Esophagus muscularis mucosa (tissue), 4 donors: ENCODE data around the gene RPUSD1. TPM values are rescaled to one million over a fixed set of nuclear protein-coding genes. Genes with fewer than 3 reads are reported as not detected.

Experiments
- DNase-seq: peaks from one replicate; pipeline ENCODE4 v3.0.0-alpha.2; 2017; ENCODE audit errors: extremely low spot score
- H3K27ac ChIP-seq, 4 donors: fragments of 200-600 bp; sonication (generic); replicated peaks in 1 of 4; 1 replicate in 3 of 4; 2 replicates in 1 of 4; pipeline ENCODE4 v1.5.1; 2016 to 2019; ENCODE audit warnings: mild to moderate bottlenecking in 1 of 4
- H3K27me3 ChIP-seq, 4 donors: fragments of 200-600 bp; sonication (generic); one replicate each; pipeline versions ENCODE4 v1.5.1 to v1.6.0; 2016 to 2019
- H3K36me3 ChIP-seq, 4 donors: fragments of 200-600 bp; sonication (generic); one replicate each; pipeline ENCODE4 v1.5.1; 2016 to 2019
- H3K4me1 ChIP-seq, 4 donors: fragments of 200-600 bp; sonication (generic); one replicate each; pipeline ENCODE4 v1.5.1; 2016 to 2019
- H3K4me3 ChIP-seq, 4 donors: fragments of 200-600 bp; sonication (generic); 1 replicate in 2 of 4; 2 replicates in 2 of 4; pipeline ENCODE4 v1.5.1; 2016 to 2019; ENCODE audit warnings: mild to moderate bottlenecking in 4 of 4, moderate library complexity in 1 of 4
- H3K9me3 ChIP-seq, 4 donors: fragments of 200-600 bp; sonication (generic); 1 replicate in 3 of 4; 2 replicates in 1 of 4; pipeline ENCODE4 v1.5.1; 2016 to 2019
- EP300 ChIP-seq: sonication (generic); formaldehyde crosslinking; IDR thresholded peaks from one replicate; pipeline ENCODE4 v1.6.1; 2017; ENCODE audit warnings: antibody characterized with exemption
- POLR2A ChIP-seq: fragments of 450-650 bp; IDR thresholded peaks from one replicate; pipeline ENCODE4 v1.6.1; 2017; ENCODE audit warnings: antibody characterized with exemption, moderate library complexity, mild to moderate bottlenecking, low read depth
- POLR2AphosphoS5 ChIP-seq, 2 donors: sonication (generic); formaldehyde crosslinking; IDR thresholded peaks; one replicate each; pipeline ENCODE4 v1.6.1; 2017; ENCODE audit warnings: antibody characterized with exemption in 2 of 2
- WGBS: methylation state at CpG from one replicate; pipeline ENCODE4 v1.1.5; 2018; 5-methylcytosine and 5-hydroxymethylcytosine counted together
- intact Hi-C: fragments of 100-400 bp; cut with DNase I; formaldehyde crosslinking; loops from one replicate; pipeline ENCODE4 v1.15.1; 2023
- total RNA-seq, 4 donors: library from RNA; depleted of rRNA; stranded (reverse); fragments of >200 nt; gene quantifications; one replicate each; pipeline versions ENCODE4 v1.1.0 to v1.2.1, GENCODE V29; 2016
- TF ChIP-seq, protein P1 (sequence below), 3 experiments: fragments of 200-600 bp in 2 of 3; fragments of 450-650 bp in 1 of 3; sonication (generic) in 2 of 3; IDR thresholded peaks; one replicate each; pipeline ENCODE4 v1.5.1; 2017 to 2019; ENCODE audit warnings: antibody characterized with exemption in 3 of 3, mild to moderate bottlenecking in 2 of 3, moderate library complexity in 1 of 3

Gene RPUSD1
- total RNA-seq, 4 donors from 2014 or later = 10.4 to 29.1 (median 20.4) TPM

DNA sequence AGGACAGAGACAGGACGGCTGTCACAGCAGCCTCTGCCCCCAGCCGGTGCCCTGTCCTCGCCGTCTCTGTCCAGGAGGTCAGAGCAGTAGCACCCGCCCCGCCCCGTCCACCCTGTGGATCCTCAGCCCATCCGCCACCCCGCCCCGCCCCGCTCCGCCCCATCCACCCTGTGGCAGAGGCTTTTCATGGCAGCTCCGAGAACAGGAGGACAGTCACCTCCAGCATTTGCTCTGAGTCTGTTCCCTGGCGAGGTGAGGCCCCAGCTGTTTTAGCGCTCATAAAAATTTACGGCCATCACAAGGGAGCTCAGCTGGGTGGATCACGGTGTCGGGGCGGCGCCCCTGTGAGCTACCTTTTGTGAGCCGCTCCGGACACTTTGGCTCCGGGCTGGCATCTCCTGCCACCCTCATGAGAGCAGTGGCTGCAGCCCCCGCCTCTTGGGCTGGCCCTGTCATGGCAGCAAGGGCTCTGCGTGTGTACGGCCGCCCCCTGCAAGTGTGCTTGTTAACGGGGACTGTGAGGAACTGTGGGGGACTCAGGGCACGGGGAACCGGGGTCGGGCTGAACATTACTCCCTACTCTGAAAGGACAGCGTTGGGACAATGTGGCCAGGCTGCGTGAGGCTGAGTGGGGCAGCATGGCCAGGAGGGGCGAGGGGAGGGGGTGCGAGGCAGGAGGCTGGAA is 44.6 kb upstream of the RPUSD1 start:
- TF ChIP-seq POLR2AphosphoS5 (IDR thresholded peaks at IDR 0.05) = no peak
- TF ChIP-seq, protein P1, sequence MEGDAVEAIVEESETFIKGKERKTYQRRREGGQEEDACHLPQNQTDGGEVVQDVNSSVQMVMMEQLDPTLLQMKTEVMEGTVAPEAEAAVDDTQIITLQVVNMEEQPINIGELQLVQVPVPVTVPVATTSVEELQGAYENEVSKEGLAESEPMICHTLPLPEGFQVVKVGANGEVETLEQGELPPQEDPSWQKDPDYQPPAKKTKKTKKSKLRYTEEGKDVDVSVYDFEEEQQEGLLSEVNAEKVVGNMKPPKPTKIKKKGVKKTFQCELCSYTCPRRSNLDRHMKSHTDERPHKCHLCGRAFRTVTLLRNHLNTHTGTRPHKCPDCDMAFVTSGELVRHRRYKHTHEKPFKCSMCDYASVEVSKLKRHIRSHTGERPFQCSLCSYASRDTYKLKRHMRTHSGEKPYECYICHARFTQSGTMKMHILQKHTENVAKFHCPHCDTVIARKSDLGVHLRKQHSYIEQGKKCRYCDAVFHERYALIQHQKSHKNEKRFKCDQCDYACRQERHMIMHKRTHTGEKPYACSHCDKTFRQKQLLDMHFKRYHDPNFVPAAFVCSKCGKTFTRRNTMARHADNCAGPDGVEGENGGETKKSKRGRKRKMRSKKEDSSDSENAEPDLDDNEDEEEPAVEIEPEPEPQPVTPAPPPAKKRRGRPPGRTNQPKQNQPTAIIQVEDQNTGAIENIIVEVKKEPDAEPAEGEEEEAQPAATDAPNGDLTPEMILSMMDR (IDR thresholded peaks at IDR 0.05) = no peak
- no peak for TF ChIP-seq POLR2A
- no peak for TF ChIP-seq EP300
- Histone ChIP-seq H3K27me3 (peaks cover 0 to 74% (median 0%) of the 10 kb centered on the region in 4 donors), H3K36me3 (no peaks in the 10 kb centered on the region), H3K27ac (no peak overlapping the region), H3K9me3 (peaks cover 0 to 40% (median 32%) of the 10 kb centered on the region in 4 donors), H3K4me1 (no peaks in the 10 kb centered on the region), H3K4me3 (no peak overlapping the region)
- intact Hi-C loops = no loop called here
- no peak for DNase-seq
- WGBS = 86% methylated on average over 15 of the region's 35 CpGs

- no peak for DNase-seq
- 68% methylated on average over 15 of the region's 27 CpGs for WGBS
- no peak overlapping the region for H3K4me3 ChIP-seq
- H3K27ac ChIP-seq = no peak overlapping the region
- peaks cover 0 to 34% (median 28%) of the 10 kb centered on the region in 4 donors for H3K9me3 ChIP-seq
- intact Hi-C loops = no loop called here
- TF ChIP-seq EP300 = no peak
- TF ChIP-seq, protein P1 (IDR thresholded peaks at IDR 0.05) = no peak
- no peak for TF ChIP-seq POLR2A
- TF ChIP-seq POLR2AphosphoS5 (IDR thresholded peaks at IDR 0.05) = no peak
- H3K36me3 ChIP-seq = no peaks in the 10 kb centered on the region
- H3K4me1 ChIP-seq = no peaks in the 10 kb centered on the region
- peaks cover 0 to 74% (median 0%) of the 10 kb centered on the region in 4 donors for H3K27me3 ChIP-seq
Measured at GRCh38 chr16:831571-832413, 43.6 kb upstream of the RPUSD1 start.

DNA sequence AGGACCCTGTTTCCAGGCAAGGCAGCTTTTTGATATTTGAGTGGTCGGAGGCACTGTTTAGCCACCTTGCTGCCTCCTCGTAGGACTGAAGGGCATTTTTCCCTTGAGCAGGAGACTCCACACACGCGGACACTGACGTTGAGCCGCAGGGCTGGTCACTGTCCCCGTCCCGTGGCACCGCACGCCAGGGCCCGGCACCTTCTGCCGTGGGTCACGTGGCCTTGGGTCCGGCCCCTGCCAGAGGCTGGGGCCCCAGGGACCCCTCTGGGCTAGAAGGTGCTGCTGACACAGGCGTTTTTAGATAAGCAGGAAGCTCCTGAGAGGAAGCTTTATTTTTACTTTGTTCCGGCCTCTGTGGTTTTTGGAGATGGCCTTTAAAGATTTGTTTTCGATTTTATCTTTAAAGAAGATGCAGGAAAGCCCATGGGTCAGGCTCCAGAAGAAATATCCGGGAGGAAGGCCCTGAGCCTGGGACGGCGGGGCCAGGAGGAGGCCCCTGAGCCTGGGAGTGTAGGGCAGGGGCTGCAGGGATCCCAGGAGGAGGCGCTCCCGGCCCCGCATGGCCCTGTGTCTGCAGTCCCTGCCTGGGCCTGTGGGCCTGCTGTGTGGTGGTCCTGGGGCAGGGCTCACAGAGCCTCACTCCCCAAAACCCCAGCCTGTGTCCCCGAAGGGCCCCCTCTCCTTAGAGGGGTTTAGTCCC is 42.8 kb upstream of the RPUSD1 start:
- no peak for TF ChIP-seq EP300
- TF ChIP-seq POLR2A = no peak
- TF ChIP-seq, protein P1 (IDR thresholded peaks at IDR 0.05) = no peak
- TF ChIP-seq POLR2AphosphoS5 (IDR thresholded peaks at IDR 0.05) = no peak
- intact Hi-C loops = no loop called here
- DNase-seq = no peak

DNA sequence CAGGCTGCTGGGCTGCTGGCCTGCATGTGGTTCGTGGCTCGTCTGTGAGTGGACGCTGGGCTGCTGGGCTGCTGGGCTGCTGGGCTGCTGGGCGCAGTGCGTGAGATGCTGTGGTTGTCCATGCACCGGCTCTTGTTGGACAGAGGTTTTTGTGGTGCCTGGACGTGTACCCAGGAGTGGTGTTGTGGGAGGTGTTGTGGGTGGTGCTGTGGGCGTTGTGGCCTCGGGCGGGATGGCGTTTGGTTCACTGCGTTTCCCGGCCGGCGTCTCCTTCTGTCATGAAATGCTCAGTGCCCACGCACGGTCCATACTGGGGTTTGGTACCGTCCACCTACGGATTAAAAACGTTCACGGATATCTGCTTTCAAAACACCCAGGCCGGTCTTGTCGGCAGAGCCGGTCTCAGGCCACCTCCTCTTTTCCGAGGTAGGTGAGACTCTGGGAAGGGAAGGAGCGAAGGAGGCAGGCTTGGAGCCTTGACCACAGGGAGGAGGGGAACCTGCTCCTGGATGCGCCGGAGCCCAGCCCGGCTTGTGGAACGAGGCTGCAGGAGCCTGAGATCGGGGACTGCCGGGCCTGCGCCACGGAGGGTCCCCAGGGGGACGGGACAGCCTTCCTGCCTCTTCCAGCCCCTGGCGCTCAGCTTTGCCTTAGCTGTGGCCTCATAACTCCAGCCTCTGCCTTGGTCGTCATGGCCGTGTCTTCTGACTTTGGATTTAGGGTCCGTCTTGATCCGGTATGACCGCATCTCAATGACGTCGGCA is 42.1 kb upstream of the RPUSD1 start:
- intact Hi-C loops = no loop called here
- Histone ChIP-seq H3K27me3 (peaks cover 0 to 74% (median 0%) of the 10 kb centered on the region in 4 donors), H3K9me3 (peaks cover 0 to 19% (median 13%) of the 10 kb centered on the region in 4 donors), H3K36me3 (no peaks in the 10 kb centered on the region), H3K27ac (no peak overlapping the region), H3K4me1 (peaks cover 0 to 6% (median 6%) of the 10 kb centered on the region in 4 donors), H3K4me3 (no peak overlapping the region)
- no peak for DNase-seq
- TF ChIP-seq POLR2A (no peak), EP300 (no peak), POLR2AphosphoS5 (IDR thresholded peaks at IDR 0.05) (no peak)
- TF ChIP-seq, protein P1 (IDR thresholded peaks at IDR 0.05) = no peak
- 85% methylated on average over 27 of the region's 43 CpGs for WGBS

More for the DNA sequence above, 42.8 kb upstream of the RPUSD1 start:
- Histone ChIP-seq H3K4me3 (no peak overlapping the region), H3K27me3 (peaks cover 0 to 75% (median 0%) of the 10 kb centered on the region in 4 donors), H3K27ac (no peak overlapping the region), H3K36me3 (no peaks in the 10 kb centered on the region), H3K4me1 (no peaks in the 10 kb centered on the region), H3K9me3 (peaks cover 0 to 26% (median 21%) of the 10 kb centered on the region in 4 donors)
- 75% methylated on average over 21 of the region's 24 CpGs for WGBS
